Osteoblast (primary cell): ENCODE measurements around the gene TVP23B. TPM values are rescaled to one million over a fixed set of nuclear protein-coding genes. Genes with fewer than 3 reads are reported as not detected.
"Not testable (repeated sequence)": the region's sequence is repeated elsewhere in the genome, so short reads cannot be mapped to it uniquely, and the experiment has no call there.

Source experiments
- DNase-seq: peaks from one replicate; pipeline ENCODE4 v3.0.0; 2011; ENCODE audit warnings: low spot score, mixed read lengths; ENCODE audit not compliant: insufficient read length; ENCODE audit errors: missing footprints
- H2AFZ ChIP-seq: 2 replicates; pipeline ENCODE4 v1.6.0; 2011; ENCODE audit warnings: mild to moderate bottlenecking, low read length
- H3K27ac ChIP-seq: 2 replicates; pipeline ENCODE4 v1.5.1; 2011; ENCODE audit warnings: mild to moderate bottlenecking, low read depth, low read length, moderate library complexity
- H3K27me3 ChIP-seq: 2 replicates; pipeline ENCODE4 v1.6.0; 2012; ENCODE audit warnings: mild to moderate bottlenecking, control low read depth, inconsistent platforms, low read length, moderate library complexity; ENCODE audit not compliant: insufficient read depth
- H3K36me3 ChIP-seq: 2 replicates; pipeline ENCODE4 v1.5.1; 2011; ENCODE audit warnings: mild to moderate bottlenecking, low read length, control low read depth, moderate library complexity; ENCODE audit not compliant: insufficient read depth
- H3K4me1 ChIP-seq: 2 replicates; pipeline ENCODE4 v1.5.1; 2011; ENCODE audit warnings: mild to moderate bottlenecking, low read length, control low read depth, moderate library complexity; ENCODE audit not compliant: insufficient read depth
- H3K4me2 ChIP-seq: 2 replicates; pipeline ENCODE4 v1.6.0; 2011; ENCODE audit warnings: mild to moderate bottlenecking, low read length; ENCODE audit not compliant: insufficient read depth
- H3K4me3 ChIP-seq: fragments of 200-600 bp; sonication (generic); 3 replicates; pipeline ENCODE4 v1.5.1; 2012; ENCODE audit warnings: mild to moderate bottlenecking, low read length, inconsistent platforms; ENCODE audit not compliant: insufficient read depth
- H3K79me2 ChIP-seq: 2 replicates; pipeline ENCODE4 v1.6.0; 2012; ENCODE audit warnings: mild to moderate bottlenecking, low read length, control low read depth, inconsistent platforms; ENCODE audit not compliant: insufficient read depth
- H3K9me3 ChIP-seq: 2 replicates; pipeline ENCODE4 v1.5.1; 2011; ENCODE audit warnings: low read depth, low read length, control low read depth
- H4K20me1 ChIP-seq: 2 replicates; pipeline ENCODE4 v1.6.0; 2012; ENCODE audit warnings: mild to moderate bottlenecking, low read length, control low read depth; ENCODE audit not compliant: insufficient read depth
- CTCF ChIP-seq: IDR thresholded peaks from 2 replicates; pipeline ENCODE4 v1.5.1; 2011; ENCODE audit warnings: mild to moderate bottlenecking, low read depth, low read length, moderate library complexity; ENCODE audit errors: extremely low read depth
- total RNA-seq: library from RNA; depleted of rRNA; stranded (reverse); fragments of >200 nt; gene quantifications from 2 replicates; pipeline ENCODE4 v1.2.3, GENCODE V29; 2012

The TVP23B gene
- total RNA-seq, 1 donor = 59.7 TPM

- H3K4me3 ChIP-seq, H3K4me1 ChIP-seq, H3K9me3 ChIP-seq, H3K27me3 ChIP-seq, H3K27ac ChIP-seq, H3K79me2 ChIP-seq, H3K36me3 ChIP-seq, H4K20me1 ChIP-seq, H2AFZ ChIP-seq, DNase-seq, H3K4me2 ChIP-seq: not testable (repeated sequence)
These were observed 34.9 kb downstream of the TVP23B start for GRCh38 chr17:18815924-18816323.

- H3K4me1 ChIP-seq, H4K20me1 ChIP-seq, H3K9me3 ChIP-seq, H3K27ac ChIP-seq, H3K4me2 ChIP-seq, H3K36me3 ChIP-seq, H3K79me2 ChIP-seq, H2AFZ ChIP-seq, H3K4me3 ChIP-seq, H3K27me3 ChIP-seq, DNase-seq: not testable (repeated sequence)
- TF ChIP-seq CTCF = peak; percentile 56
These were observed 35.7 kb downstream of the TVP23B start for GRCh38 chr17:18816489-18817371.

- H3K36me3 ChIP-seq, H3K4me3 ChIP-seq, H2AFZ ChIP-seq, H3K27ac ChIP-seq, H3K4me1 ChIP-seq, H4K20me1 ChIP-seq, H3K27me3 ChIP-seq, H3K79me2 ChIP-seq, H3K4me2 ChIP-seq, H3K9me3 ChIP-seq: not testable (repeated sequence)
- peak; percentile 53 for DNase-seq
These were observed 40.4 kb downstream of the TVP23B start for GRCh38 chr17:18821430-18821829.

- DNase-seq, H3K27me3 ChIP-seq, H3K27ac ChIP-seq, H3K4me3 ChIP-seq, H3K36me3 ChIP-seq, H3K79me2 ChIP-seq, H3K9me3 ChIP-seq, H4K20me1 ChIP-seq, H3K4me1 ChIP-seq, H3K4me2 ChIP-seq, H2AFZ ChIP-seq: not testable (repeated sequence)
These were observed 46.6 kb downstream of the TVP23B start for GRCh38 chr17:18827613-18828012.

- H3K4me2 ChIP-seq = no peak overlapping the region
- H3K9me3 ChIP-seq = no peaks in the 10 kb centered on the region
- H4K20me1 ChIP-seq = no peaks in the 10 kb centered on the region
- no peak overlapping the region for H3K27ac ChIP-seq
- TF ChIP-seq CTCF = no peak
- no peaks in the 10 kb centered on the region for H3K4me1 ChIP-seq
- no peak for DNase-seq
- no peak overlapping the region for H2AFZ ChIP-seq
- no peak overlapping the region for H3K4me3 ChIP-seq
- H3K79me2 ChIP-seq = no peaks in the 10 kb centered on the region
- H3K27me3 ChIP-seq = no peaks in the 10 kb centered on the region
- no peaks in the 10 kb centered on the region for H3K36me3 ChIP-seq
These were observed 67.5 kb downstream of the TVP23B start for GRCh38 chr17:18848501-18848900.
